GM23248 (cell line): ENCODE results near the gene ERC2. TPM values are rescaled to one million over a fixed set of nuclear protein-coding genes. Genes with fewer than 3 reads are reported as not detected.

Experiments
- DNase-seq: peaks from one replicate; pipeline ENCODE4 v3.0.0-alpha.2; 2015
- H2AFZ ChIP-seq: fragments of 200-600 bp; sonication (generic); 2 replicates; pipeline ENCODE4 v1.6.1; 2016; ENCODE audit warnings: antibody characterized with exemption
- H3F3A ChIP-seq: fragments of 200-600 bp; sonication (generic); 2 replicates; pipeline ENCODE4 v1.6.1; 2016; ENCODE audit warnings: mild to moderate bottlenecking, antibody characterized with exemption, mixed run types; ENCODE audit not compliant: insufficient read depth
- H3K27ac ChIP-seq: fragments of 200-600 bp; sonication (generic); 2 replicates; pipeline ENCODE4 v1.5.1; 2016; ENCODE audit warnings: mild to moderate bottlenecking
- H3K27me3 ChIP-seq: fragments of 200-600 bp; sonication (generic); replicated peaks from 2 replicates; pipeline ENCODE4 v1.6.1; 2016; ENCODE audit warnings: mild to moderate bottlenecking; ENCODE audit not compliant: insufficient read depth
- H3K36me3 ChIP-seq: fragments of 200-600 bp; sonication (generic); 2 replicates; pipeline ENCODE4 v1.6.1; 2016; ENCODE audit warnings: low read depth, mild to moderate bottlenecking
- H3K4me1 ChIP-seq: fragments of 200-600 bp; sonication (generic); 2 replicates; pipeline ENCODE4 v1.6.1; 2016; ENCODE audit warnings: mild to moderate bottlenecking; ENCODE audit not compliant: insufficient read depth
- H3K4me2 ChIP-seq: fragments of 200-600 bp; sonication (generic); one replicate; pipeline ENCODE4 v1.6.1; 2016; ENCODE audit warnings: mild to moderate bottlenecking; ENCODE audit not compliant: unreplicated experiment
- H3K4me3 ChIP-seq: fragments of 200-600 bp; sonication (generic); 2 replicates; pipeline ENCODE4 v1.5.1; 2016; ENCODE audit warnings: mild to moderate bottlenecking
- H3K79me2 ChIP-seq: fragments of 200-600 bp; sonication (generic); 2 replicates; pipeline ENCODE4 v1.6.1; 2016; ENCODE audit warnings: mild to moderate bottlenecking; ENCODE audit not compliant: insufficient read depth
- H3K9ac ChIP-seq: fragments of 200-600 bp; sonication (generic); 2 replicates; pipeline ENCODE4 v1.6.1; 2016; ENCODE audit warnings: mild to moderate bottlenecking
- H3K9me2 ChIP-seq: fragments of 200-600 bp; sonication (generic); 2 replicates; pipeline ENCODE4 v1.6.1; 2016; ENCODE audit warnings: mixed run types, mild to moderate bottlenecking, moderate library complexity; ENCODE audit not compliant: insufficient read depth
- H3K9me3 ChIP-seq: fragments of 200-600 bp; sonication (generic); one replicate; pipeline ENCODE4 v1.6.1; 2017; ENCODE audit warnings: low read depth
- H4K20me1 ChIP-seq: fragments of 200-600 bp; sonication (generic); 2 replicates; pipeline ENCODE4 v1.6.0; 2016; ENCODE audit not compliant: insufficient read depth
- EZH2 ChIP-seq: fragments of 200-600 bp; sonication (generic); IDR thresholded peaks from 2 replicates; pipeline ENCODE4 v1.6.1; 2018; ENCODE audit warnings: antibody characterized with exemption, mild to moderate bottlenecking; ENCODE audit not compliant: insufficient read depth, poor library complexity, severe bottlenecking
- EZH2phosphoT487 ChIP-seq: fragments of 200-600 bp; sonication (generic); IDR thresholded peaks from 2 replicates; pipeline ENCODE4 v1.6.1; 2018; ENCODE audit warnings: antibody characterized with exemption, moderate library complexity, mild to moderate bottlenecking, low read depth; ENCODE audit not compliant: insufficient read depth
- WGBS, 2 experiments: methylation state at CpG; one replicate each; pipeline ENCODE4 v1.1.6; 2015 to 2017; ENCODE audit warnings: low lambda C conversion rate in 2 of 2, low coverage in 1 of 2; ENCODE audit errors: missing lambda C conversion rate in 2 of 2; 5-methylcytosine and 5-hydroxymethylcytosine counted together
- in situ Hi-C: fragments of 300-500 bp; cut with MboI; formaldehyde crosslinking; loops from 2 replicates; pipeline ENCODE4 v1.15.0; 2020
- polyA plus RNA-seq: library from polyadenylated mRNA; unstranded; fragments of >200 nt; fragmentation: Nextera tagmentation; extraction: Ambion mirVana; gene quantifications from 2 replicates; pipeline ENCODE4 v1.2.1, GENCODE V29; 2016
- total RNA-seq: library from RNA; depleted of rRNA; stranded (reverse); fragments of >200 nt; shearing (Covaris generic); gene quantifications from 2 replicates; pipeline ENCODE4 v1.2.3, GENCODE V29; 2014

The ERC2 gene
- total and polyA plus RNA-seq, 2 experiments from 2014 or later = not detected

GRCh38 chr3:55498520-55498919, 969.7 kb downstream of the ERC2 start:
- Histone ChIP-seq H3K9ac (no peak overlapping the region), H3K4me1 (peaks cover 23% of the 10 kb centered on the region), H3K27ac (no peak overlapping the region), H3K27me3 (no peaks in the 10 kb centered on the region), H3K9me2 (no peaks in the 10 kb centered on the region), H2AFZ (no peak overlapping the region), H3K4me2 (no peak overlapping the region), H3K36me3 (no peaks in the 10 kb centered on the region), H3K9me3 (no peaks in the 10 kb centered on the region), H4K20me1 (no peaks in the 10 kb centered on the region), H3K79me2 (no peaks in the 10 kb centered on the region), H3K4me3 (no peak overlapping the region), H3F3A (peaks cover 15% of the 10 kb centered on the region; the same call in 1 of the 2 replicates)
- TF ChIP-seq EZH2 (no peak), EZH2phosphoT487 (no peak)
- 56 to 60% methylated on average over 4 of the region's 4 CpGs for WGBS, 2 experiments
- in situ Hi-C loops = loop anchor here (25.0 kb wide), 1 partner anchor 1061 kb away; no protein-coding TSS in a partner anchor
- no peak for DNase-seq

DNA sequence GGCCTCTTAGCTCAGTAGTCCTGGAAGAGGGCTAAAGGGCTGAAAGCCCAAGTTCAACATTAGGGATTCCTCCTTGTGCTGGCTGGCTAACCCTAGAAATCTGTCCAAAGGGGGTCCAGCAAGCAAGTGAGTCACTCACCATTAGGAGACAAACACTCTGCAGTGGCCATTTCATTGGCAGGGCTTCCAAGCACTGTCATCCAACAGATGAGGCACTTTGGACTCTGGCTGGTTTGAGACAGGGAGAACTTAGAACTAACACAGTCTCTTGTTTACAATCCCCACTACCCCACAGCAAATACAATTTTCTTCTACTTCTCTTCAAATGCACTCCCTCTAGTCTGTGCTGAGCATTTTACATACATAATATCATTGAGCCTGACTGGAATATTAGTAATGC, 971.0 kb downstream of the ERC2 start:
- in situ Hi-C loops = loop anchor here (25.0 kb wide), 1 partner anchor 1060 kb away; no protein-coding TSS in a partner anchor
- Histone ChIP-seq H3K4me2 (no peak overlapping the region), H3K4me1 (peaks cover 21% of the 10 kb centered on the region), H3K4me3 (no peak overlapping the region), H3K36me3 (no peaks in the 10 kb centered on the region), H3K27me3 (no peaks in the 10 kb centered on the region), H3K9me3 (no peaks in the 10 kb centered on the region), H3F3A (peaks cover 16% of the 10 kb centered on the region; the same call in 1 of the 2 replicates), H3K27ac (no peak overlapping the region), H3K9ac (no peak overlapping the region), H3K9me2 (no peaks in the 10 kb centered on the region), H2AFZ (no peak overlapping the region), H4K20me1 (no peaks in the 10 kb centered on the region), H3K79me2 (no peaks in the 10 kb centered on the region)
- TF ChIP-seq EZH2 (no peak), EZH2phosphoT487 (no peak)
- DNase-seq = no peak

GRCh38 chr3:55494976-55495375, 973.3 kb downstream of the ERC2 start:
- DNase-seq = no peak
- 43 to 47% methylated on average over 2 of the region's 2 CpGs for WGBS, 2 experiments
- in situ Hi-C loops = loop anchor here (25.0 kb wide), 1 partner anchor 1058 kb away; no protein-coding TSS in a partner anchor

DNA sequence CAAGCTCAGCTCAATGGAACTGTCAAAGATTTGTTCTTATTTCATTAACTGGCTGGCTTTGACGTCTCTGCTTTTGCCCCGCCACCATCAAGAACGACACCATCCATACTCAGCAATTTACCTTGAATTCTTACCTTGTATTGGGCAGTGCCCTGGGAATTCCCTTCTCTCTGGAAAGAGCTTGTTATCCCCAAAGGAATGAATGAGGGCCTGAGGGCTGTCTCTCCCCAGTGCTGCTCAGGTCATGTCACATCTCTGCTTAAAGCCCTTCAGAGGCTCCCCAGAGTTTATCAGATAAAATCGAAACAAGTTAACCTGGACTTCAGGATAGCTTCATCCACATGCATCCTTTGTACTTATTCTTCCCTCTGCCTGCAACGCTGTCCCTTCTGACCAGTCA, 975.3 kb downstream of the ERC2 start:
- H3K27ac ChIP-seq = no peak overlapping the region
- H3K9me3 ChIP-seq = no peaks in the 10 kb centered on the region
- H3K4me2 ChIP-seq = no peak overlapping the region
- WGBS, 2 experiments = 87 to 91% methylated on average over 5 of the region's 5 CpGs
- in situ Hi-C loops = loop anchor here (25.0 kb wide), 1 partner anchor 1056 kb away; no protein-coding TSS in a partner anchor
- no peak overlapping the region for H3K4me3 ChIP-seq
- H3F3A ChIP-seq = peaks cover 29% of the 10 kb centered on the region
- H2AFZ ChIP-seq = no peak overlapping the region
- no peak overlapping the region for H3K9ac ChIP-seq
- TF ChIP-seq EZH2 = no peak
- H3K36me3 ChIP-seq = no peaks in the 10 kb centered on the region
- no peaks in the 10 kb centered on the region for H4K20me1 ChIP-seq
- H3K79me2 ChIP-seq = peaks cover under 1% of the 10 kb centered on the region; the same call in 1 of the 2 replicates
- H3K9me2 ChIP-seq = no peaks in the 10 kb centered on the region
- no peaks in the 10 kb centered on the region for H3K27me3 ChIP-seq
- no peak for DNase-seq
- peaks cover 18% of the 10 kb centered on the region for H3K4me1 ChIP-seq

More at GRCh38 chr3:55494976-55495375, 973.3 kb downstream of the ERC2 start:
- H3K4me3 ChIP-seq = no peak overlapping the region
- peaks cover 24% of the 10 kb centered on the region for H3F3A ChIP-seq
- no peak overlapping the region for H3K9ac ChIP-seq
- no peaks in the 10 kb centered on the region for H3K79me2 ChIP-seq
- no peaks in the 10 kb centered on the region for H3K9me2 ChIP-seq
- H3K4me1 ChIP-seq = peaks cover 18% of the 10 kb centered on the region
- H2AFZ ChIP-seq = no peak overlapping the region
- no peaks in the 10 kb centered on the region for H3K9me3 ChIP-seq
- no peak overlapping the region for H3K4me2 ChIP-seq
- no peak overlapping the region for H3K27ac ChIP-seq
- H3K36me3 ChIP-seq = no peaks in the 10 kb centered on the region
- TF ChIP-seq EZH2phosphoT487 = no peak
- TF ChIP-seq EZH2 = no peak
- H4K20me1 ChIP-seq = no peaks in the 10 kb centered on the region
- no peaks in the 10 kb centered on the region for H3K27me3 ChIP-seq
